Ovary (tissue), 3 donors: ENCODE measurements around the gene ST6GALNAC3.

Experiments
- EP300 ChIP-seq: sonication (generic); formaldehyde crosslinking; IDR thresholded peaks from one replicate; pipeline ENCODE4 v1.6.1; 2017; ENCODE audit warnings: antibody characterized with exemption
- POLR2A ChIP-seq: fragments of 450-650 bp; IDR thresholded peaks from one replicate; pipeline ENCODE4 v1.6.1; 2017; ENCODE audit warnings: antibody characterized with exemption, mild to moderate bottlenecking, moderate library complexity
- TF ChIP-seq, protein P1 (sequence below), 3 donors: fragments of 450-650 bp in 2 of 3; fragments of 200-600 bp in 1 of 3; IDR thresholded peaks; one replicate each; pipeline versions ENCODE4 v1.5.1 to v1.8.0; 2016 to 2022; ENCODE audit warnings: antibody characterized with exemption in 3 of 3, mild to moderate bottlenecking in 1 of 3
- donor health status: DM: no; HTN: no; CAD: no.

DNA sequence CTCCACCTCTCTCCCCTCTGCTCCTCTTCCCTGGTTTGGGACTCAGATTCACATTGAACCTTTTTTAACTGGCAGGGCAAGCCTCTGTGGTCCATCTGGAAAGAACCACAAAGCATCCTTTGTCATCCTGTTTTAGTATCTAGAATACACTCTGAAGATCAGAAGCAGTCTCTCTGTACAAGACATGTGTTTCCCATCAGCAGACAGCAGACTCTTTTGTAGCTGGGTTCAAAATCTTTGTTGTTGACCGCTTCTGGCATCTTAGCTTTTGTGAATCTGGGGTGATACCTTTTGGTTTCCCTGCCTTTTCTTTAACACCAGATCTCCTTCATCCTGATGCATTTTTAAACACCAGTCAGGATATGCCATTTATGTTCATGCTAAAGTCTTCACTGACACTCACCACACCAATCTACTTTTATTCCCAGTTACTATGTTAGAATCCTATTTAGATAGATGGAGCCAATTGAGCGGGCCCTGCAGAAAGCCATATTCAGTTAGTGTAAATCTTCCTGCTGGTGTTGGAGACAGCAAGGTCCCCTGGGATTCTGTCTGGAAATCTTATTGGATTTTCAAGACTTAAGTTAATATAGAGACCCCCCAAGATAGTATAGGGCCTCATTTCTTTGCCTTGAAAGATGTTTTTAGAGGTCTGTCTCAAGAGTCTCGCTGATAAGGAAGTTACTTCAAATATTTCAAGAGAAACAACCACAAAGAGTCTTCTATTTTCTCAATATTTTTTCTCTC is 51.1 kb downstream of the ST6GALNAC3 start:
- TF ChIP-seq, protein P1, sequence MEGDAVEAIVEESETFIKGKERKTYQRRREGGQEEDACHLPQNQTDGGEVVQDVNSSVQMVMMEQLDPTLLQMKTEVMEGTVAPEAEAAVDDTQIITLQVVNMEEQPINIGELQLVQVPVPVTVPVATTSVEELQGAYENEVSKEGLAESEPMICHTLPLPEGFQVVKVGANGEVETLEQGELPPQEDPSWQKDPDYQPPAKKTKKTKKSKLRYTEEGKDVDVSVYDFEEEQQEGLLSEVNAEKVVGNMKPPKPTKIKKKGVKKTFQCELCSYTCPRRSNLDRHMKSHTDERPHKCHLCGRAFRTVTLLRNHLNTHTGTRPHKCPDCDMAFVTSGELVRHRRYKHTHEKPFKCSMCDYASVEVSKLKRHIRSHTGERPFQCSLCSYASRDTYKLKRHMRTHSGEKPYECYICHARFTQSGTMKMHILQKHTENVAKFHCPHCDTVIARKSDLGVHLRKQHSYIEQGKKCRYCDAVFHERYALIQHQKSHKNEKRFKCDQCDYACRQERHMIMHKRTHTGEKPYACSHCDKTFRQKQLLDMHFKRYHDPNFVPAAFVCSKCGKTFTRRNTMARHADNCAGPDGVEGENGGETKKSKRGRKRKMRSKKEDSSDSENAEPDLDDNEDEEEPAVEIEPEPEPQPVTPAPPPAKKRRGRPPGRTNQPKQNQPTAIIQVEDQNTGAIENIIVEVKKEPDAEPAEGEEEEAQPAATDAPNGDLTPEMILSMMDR (IDR thresholded peaks at IDR 0.05): no peak
- no peak for TF ChIP-seq POLR2A
- TF ChIP-seq EP300: no peak
